CD4-positive, alpha-beta T cell treated with Interleukin-4 for 1 hour (primary cell): Measurements from ENCODE around the gene CCDC28B.

Experiments used
- DNase-seq, 2 donors: peaks; one replicate each; pipeline ENCODE4 v3.0.0-alpha.2; 2020 to 2022

Gene CCDC28B

DNA sequence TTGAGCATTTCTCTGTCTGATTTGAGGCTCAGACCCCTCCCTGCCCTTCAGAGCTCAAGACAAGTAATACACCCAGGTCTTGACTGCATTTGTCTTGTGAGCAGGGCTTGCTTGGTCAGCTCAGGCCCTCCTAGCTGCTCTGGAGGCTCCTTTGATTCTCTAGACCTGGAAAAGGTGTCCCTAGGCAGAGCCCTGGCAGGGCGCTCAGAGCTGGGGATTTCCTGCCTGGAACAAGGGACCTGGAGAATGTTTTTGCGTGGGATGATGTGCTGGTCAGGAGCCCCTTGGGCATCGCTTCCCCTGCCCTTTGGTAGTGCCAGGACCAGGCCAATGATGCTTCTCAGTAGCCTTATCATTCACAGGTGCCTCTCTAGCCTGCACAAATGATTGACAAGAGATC, 4.9 kb upstream of the CCDC28B start:
- no peak for DNase-seq

DNA sequence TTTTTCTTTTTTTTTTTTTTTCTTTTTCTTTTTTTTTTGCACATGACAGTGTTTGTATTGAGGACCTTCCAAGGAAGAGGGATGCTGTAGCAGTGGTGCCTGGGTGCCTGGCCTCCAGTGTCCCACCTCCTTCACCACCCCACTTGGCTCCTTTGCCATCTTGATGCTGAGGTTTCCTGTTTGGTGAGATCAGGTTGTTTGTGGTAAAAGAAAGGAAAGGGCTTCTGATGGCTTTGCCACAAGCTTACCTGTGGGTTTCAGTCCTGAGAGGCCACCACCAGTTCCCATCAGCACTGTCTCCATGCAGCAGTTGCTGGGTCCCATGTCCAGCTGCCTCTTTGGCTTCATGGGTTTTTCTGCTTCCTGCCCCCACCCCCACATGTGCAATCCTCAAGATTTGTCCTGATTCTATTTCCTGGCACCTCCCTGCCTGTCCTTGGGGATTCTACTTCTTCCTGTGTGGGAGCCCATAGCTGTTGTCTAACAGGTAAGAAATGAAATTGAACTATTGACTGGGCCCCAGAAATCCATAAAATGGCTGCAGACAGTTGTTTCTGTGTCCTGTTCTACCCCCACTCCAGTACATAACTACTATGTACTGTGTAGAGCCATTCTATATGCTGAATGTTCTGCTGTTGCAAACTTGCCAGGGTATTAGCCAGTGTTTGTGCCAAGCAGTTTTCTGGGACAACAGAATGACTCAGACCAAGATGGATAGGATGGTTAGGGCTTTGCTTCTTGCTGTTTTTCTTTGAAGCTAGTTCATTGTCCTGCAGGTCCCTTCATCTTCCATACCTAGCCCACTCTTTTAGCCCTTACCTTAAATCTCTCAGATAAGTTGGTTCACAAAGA, 4.2 kb upstream of the CCDC28B start:
- peak in 1 of 2 donors; percentile 49 for DNase-seq

- no peak for DNase-seq
Measured at GRCh38 chr1:32197074-32197473, 3.3 kb upstream of the CCDC28B start.

- no peak for DNase-seq
Measured at GRCh38 chr1:32197837-32198236, 2.6 kb upstream of the CCDC28B start.

DNA sequence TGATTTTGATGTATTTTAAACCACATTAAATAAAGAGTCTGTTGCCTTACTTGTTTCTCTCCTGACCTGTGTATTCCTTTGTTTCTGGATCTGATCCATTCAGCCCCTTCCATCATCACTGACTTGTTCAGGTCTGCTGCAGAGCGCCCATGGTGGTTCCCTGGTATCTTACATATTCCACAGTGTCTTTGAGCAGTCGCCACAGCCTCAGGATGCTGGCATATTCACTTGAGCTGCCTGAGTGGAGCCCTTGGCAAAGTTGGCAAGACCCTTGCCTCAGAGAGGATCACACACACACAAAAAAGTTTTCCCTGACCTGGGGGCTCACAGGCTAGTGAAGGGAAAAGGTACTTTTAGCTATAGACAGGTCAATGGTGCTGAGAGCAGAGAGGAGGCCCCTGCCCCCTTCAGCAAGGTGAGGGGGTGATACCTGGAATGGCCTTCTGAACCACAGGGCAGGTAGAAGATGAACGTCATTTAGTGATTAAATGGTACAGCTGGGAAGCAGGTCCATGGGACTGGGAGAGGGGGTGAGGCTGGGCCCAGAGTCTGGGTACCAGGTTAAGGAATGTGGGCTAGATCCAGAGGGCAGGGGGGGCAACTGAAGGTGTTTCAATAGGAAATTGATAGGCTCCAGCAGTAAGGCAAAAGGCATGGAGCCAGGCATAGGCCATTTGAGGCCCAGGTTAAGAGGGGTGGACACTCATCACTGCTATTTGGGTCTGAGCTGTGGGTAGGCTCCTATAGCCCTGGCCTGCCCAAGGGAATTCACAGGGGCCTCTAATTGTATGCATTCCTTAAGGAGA, 2.0 kb upstream of the CCDC28B start:
- no peak for DNase-seq

- no peak for DNase-seq
Measured at GRCh38 chr1:32199043-32199716, 1.2 kb upstream of the CCDC28B start.

DNA sequence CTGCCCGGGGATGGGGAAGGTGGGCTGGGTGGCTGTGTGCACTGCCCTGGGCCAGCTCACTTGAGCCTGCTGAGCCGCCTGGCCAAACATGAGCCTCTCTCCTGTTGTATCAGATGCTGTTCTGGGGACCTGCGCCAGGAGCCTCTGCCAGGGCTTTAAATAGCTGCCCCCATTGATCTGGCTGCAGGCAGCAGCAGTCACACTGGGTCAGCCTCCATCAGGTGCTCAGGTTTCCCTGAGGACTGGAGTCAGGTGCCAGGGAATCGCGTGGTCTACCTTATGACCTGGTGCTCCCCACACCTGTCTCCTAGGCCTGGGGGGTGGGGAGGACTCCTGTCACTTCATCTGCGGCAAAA, 700 bp upstream of the CCDC28B start:
- no peak for DNase-seq

GRCh38 chr1:32201011-32201855, 838 bp downstream of the CCDC28B start:
- peak; percentile 77 to 85 for DNase-seq

DNA sequence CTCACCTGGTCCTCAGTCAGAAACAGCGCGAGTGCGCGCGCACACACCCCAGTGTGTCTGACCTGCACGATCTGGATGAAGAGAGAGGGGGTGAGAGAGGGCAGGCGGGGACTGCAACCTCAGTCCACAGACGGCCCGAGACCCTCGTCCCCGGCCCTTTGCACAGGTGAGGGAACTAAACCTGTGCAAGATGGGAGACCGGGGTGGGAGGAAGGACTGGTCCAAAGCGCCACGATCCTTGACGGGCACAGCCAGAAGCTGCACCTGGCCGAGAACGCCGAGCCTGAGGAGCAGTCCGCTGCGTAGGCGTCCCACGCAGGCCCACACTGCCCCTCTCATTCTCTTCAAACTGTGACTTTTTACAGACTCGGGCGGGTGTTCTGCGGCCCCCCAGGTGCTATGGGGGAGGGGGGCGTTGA, 4.6 kb downstream of the CCDC28B start:
- DNase-seq, result no peak

GRCh38 chr1:32205401-32206370, 5.3 kb downstream of the CCDC28B start, which contains the start of gene IQCC:
Gene IQCC, plus strand, starts transcription at chr1:32205671. Its CDS starts 11 bp downstream, at chr1:32205682.
- DNase-seq, result peak; percentile 88 to 89

DNA sequence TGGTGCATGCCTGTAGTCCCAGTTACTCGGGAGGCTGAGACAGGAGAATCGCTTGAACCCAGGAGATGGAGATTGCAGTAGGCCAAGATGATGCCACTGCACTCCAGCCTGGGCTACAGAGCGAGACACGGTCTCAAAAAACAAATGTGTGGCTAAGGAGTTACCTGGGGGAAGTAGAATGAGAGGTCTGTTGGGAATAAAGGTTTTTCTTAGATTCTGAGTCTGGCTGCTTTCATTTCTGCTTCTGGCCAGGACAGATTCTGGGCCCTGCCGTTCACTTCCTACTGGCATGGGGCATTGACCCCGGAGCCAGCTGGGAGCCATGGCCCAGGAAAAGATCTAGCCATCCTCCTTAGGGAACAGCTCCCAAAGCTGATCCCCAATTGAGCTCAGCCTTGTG, 8.1 kb downstream of the CCDC28B start:
- no peak for DNase-seq

- no peak for DNase-seq
Measured at GRCh38 chr1:32208891-32209328, 8.5 kb downstream of the CCDC28B start, which contains the start of gene DCDC2B. Gene DCDC2B, plus strand, starts transcription at chr1:32209089. Its CDS starts 5 bp downstream, at chr1:32209094.

DNA sequence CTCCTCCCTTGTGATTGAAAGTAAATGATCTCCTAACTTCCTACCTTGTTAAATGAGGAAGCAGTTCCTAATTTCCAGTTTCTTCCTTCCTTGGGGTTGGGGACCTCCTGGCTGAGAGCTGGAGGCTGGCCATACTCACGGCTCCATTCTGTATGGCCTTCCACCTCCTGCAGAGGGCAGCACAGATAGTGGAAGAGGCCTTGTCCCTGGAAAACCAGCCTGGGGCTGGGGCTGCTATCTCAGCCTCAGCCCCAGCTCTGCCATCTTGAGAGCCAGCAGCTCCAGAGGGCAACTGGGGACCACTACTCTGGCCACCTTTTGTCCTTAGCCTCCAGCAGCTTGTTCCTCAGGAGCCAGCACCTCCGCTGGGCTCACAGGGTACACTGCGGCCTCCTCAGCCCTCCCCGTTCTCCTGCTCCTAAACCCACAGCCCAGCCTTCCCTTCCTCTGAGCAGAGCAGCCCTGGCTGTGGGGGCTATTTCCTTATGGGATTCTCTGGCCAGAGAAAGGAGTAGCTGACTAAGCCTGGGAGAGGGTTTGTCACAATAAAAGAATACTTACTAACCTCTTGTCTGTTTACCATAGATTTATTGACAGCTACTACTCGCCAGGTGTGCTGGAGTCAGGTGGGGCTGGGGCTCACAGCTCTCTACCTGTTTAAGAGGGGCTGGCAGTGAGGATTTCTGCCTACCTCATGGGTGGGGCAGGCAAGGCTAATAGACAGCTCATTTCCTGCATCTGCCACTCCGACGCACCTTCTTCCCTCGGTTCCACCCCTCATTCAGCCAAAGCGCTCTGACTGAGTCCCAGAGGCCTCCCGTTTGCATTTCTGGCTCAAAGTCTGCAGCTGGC, 15.5 kb downstream of the CCDC28B start:
- peak; percentile 64 to 69 for DNase-seq

DNA sequence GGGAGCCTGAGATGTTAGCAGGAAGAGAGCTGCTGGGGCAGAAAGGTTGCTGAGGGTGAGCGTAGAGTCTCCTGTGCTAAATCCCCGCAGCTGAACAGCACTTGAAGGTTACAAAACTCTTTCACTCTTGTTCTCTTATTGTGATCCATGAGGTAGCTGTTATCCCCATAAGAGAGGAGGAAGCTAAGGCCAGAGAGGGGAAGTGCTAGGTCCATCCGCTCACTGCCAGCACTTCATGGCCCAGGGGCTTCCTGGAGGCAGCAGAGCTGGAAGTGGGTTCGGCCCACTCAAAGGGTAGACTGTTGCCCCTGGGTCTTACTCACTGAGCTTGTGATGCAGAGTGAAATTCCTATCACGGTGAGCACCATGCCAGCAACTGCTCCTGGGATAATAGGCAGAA, 16.2 kb downstream of the CCDC28B start:
- no peak for DNase-seq

DNA sequence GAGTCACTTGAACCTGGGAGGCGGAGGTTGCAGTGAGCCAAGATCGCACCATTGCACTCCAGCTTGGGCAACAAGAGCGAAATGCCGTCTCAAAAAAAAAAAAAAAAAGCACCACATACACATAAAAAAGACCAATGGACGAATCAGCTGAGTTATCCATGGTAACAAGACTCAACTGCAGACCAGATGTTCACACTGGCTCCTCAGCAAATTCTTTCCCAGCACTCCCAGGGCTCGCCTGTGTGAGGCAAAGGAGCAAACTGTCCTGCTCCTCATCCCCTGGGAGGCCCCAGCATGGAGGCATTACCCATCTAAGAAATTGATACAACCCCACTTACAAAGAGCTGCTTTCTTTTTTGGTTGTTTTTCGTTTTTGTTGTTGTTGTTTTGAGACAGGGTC, 18.6 kb downstream of the CCDC28B start:
- no peak for DNase-seq

DNA sequence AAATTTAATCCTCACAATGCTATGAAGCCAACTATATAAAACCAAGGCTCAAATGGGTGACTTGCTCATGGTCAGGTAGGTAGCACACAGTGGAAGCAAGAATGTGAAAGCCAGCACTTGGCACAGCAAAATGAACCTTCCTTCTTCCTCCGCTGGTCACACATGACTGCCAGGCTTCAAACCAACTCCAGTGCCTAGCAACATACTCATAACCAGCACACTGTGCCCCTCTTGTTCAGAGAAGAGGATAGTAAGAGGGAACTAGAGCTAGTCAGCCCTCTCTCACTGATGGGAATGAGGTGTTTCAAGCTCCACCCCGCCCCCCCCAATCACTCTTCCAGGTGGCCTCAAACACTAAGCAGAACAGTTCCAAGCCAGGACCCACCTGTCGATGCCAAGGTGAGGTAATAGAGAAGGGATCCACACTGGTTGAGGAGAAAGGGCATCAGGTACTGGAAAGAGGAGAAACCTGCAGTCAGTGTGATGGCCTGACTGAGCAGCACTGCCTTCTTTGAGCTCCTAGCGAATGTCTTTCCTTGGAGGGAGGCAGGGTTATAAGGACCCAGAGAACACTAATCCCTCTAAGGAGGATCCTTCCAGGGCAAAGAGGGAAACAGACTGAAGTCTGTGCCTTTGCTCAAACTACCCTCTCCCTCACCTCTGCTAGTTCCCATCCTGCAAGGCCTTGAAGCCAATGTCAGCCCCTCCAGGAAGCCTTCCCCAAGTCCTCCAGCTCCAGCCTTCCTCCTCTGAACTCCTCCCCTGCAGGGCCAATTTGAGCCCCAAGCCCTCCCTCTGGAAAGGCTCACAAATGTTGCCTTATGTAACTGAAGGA, 20.6 kb downstream of the CCDC28B start:
- DNase-seq, result no peak

GRCh38 chr1:32221581-32221979, 21.2 kb downstream of the CCDC28B start:
- DNase-seq, result no peak

- peak; percentile 93 to 94 for DNase-seq
Measured at GRCh38 chr1:32221980-32222755, 21.8 kb downstream of the CCDC28B start, which contains the start of the genes EIF3I and TMEM234. Gene EIF3I, plus strand, starts transcription at chr1:32222407. Its CDS starts 35 bp downstream, at chr1:32222442. Gene TMEM234, minus strand, starts transcription at chr1:32222353. Its CDS starts 31 bp downstream, at chr1:32222322.
